NCI-H146 treated with DMSO at 0.1 percent for 48 hours (cell line): ENCODE results near the gene SOBP.

Experiments used
- DNase-seq: peaks from one replicate; lab custom pipeline; 2025; ENCODE audit not compliant: unreplicated experiment; lab: John Stamatoyannopoulos, UW

The SOBP gene

DNA sequence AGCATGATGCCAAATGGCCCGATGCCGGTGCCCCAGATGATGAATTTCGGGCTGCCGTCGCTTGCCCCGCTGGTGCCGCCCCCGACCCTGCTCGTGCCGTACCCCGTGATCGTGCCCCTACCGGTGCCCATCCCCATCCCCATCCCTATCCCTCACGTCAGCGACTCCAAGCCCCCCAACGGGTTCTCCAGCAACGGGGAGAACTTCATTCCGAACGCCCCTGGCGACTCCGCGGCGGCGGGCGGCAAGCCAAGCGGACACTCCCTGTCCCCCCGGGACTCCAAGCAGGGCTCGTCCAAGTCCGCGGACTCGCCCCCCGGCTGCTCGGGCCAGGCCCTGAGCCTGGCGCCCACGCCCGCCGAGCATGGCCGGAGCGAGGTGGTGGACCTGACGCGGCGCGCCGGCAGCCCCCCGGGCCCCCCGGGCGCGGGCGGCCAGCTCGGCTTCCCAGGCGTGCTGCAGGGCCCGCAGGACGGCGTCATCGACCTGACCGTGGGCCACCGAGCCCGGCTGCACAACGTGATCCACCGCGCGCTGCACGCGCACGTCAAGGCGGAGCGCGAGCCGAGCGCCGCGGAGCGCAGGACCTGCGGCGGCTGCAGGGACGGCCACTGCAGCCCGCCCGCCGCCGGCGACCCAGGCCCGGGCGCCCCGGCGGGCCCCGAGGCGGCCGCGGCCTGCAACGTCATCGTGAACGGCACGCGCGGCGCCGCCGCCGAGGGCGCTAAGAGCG is 144.6 kb downstream of the SOBP start:
- DNase-seq: no peak

DNA sequence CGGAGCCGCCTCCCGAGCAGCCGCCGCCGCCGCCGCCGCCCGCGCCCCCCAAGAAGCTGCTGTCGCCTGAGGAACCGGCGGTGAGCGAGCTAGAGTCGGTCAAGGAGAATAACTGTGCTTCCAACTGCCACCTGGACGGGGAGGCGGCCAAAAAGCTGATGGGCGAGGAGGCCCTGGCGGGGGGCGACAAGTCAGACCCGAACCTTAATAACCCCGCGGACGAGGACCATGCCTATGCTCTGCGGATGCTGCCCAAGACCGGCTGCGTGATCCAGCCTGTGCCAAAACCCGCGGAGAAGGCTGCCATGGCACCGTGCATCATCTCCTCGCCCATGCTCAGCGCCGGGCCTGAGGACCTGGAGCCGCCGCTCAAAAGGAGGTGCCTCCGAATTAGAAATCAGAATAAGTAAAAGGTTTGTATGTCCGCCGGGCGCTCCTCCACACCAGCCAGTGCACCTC is 145.2 kb downstream of the SOBP start:
- no peak for DNase-seq

DNA sequence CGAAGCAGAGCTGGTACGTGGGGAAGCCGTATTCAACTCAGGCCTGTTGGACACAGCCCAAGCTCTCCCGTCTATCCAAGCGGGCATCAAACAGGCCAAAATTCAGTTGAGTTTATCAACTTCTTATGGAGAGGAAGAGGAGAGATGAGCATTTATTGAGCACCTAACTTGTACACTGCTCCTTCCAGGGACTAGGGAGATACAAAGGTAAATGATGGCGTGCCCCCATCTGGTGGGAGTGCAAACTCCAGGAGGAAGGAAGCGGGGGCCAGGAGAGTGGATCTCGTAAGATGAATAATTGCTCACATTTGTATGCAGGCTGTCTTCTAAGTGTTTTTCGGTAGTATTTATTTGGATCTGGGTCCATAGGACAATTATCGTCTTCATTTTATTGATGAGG is 146.6 kb downstream of the SOBP start:
- no peak for DNase-seq

DNA sequence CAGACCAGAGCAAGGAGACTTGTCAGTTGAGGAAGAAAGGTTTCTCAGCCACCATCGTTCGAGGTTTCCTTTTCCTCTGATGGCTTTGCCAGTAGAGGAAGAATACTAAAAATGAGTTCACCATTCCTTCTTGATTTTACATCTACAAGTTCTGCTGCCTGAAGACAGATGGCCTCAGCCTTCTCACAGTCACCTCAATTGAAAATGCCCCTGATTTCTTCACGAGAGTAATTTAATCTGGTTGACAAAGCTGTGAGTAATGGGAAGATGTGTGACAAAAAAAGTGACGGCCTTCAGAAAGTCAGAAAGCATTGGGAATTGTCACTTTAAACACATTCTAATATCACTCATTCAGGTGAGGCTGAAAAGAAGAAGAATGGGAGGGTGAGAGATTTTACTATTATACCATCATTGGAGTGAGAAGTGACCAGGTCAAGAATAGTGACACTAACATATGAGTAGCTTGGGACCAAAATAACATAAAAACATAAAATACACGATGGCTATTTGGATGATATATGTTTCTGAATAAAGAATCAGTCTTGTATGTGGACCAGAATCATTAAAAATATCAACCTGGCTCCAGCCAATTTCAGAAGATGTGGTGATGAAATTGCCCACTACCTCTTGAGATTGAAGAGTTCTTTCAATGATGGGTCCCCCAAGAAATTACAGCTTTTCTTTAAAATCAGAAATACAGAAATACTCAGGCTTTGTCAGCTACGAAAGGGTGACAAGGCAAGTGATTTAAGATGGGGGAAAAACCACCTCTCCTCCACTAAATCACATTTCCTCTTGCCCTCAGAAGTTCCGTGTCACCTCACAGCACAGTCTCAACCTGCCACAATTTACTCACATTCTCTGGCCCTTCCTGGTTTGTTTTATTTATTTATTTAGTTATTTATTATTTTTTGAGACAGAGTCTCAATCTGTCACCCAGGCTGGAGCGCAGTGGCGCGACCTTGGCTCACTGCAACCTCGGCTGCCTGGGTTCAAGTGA is 147.7 kb downstream of the SOBP start:
- DNase-seq: no peak

DNA sequence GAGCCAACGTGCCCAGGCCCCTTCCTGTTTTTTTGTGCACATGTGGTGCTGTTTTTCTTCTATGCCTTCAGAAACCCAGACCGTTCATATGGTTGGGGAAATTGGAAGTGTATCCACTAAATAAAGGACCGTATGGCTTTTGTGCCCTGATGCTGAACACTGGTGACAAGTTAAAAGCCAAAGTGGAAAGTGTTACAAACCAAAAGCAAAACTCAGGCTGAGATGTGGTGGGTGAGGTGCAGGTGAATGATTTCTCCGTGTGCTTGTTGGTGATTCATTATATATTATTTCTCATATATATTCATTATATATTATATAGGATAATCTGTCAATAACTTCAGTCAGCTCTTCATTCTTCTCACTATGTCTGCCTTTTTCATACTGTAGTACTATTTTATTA is 148.6 kb downstream of the SOBP start:
- DNase-seq: no peak

DNA sequence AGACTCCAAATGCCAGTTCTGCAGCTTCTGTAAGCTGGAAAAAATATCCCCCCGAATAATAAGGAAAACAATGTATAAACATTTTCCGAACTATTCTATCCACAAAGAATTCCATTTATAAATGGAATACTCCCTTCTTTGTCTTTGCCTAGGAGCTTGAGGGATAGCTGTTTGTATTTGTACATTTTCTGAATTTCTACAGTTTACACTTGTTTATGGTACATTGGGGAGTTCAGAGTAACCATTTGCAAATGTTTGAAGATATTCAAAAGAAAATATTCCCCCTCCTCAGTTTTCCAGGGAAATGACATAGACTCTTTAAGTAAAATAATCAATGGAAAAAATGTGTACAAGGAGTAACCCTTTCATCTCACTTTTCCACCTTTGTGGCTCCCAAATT is 149.6 kb downstream of the SOBP start:
- no peak for DNase-seq

DNA sequence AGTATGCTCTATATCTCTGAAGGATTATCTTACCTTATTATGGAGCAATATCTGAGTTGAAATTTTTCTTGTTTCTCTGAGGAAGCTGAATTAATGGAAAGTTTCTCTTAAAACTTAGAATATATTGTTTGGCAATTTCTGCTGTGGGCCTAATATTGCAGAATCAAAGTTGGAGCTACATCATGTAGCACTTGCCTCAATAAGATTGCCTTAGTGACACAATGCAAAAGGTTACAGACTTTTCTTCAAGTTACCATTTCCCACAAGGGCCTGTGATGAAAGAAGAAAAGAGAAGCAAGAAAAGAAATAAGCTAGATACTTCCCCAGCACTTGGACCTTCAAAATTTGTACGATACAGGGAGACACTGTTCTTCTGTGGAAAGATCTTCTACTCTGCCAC is 151.2 kb downstream of the SOBP start:
- no peak for DNase-seq

DNA sequence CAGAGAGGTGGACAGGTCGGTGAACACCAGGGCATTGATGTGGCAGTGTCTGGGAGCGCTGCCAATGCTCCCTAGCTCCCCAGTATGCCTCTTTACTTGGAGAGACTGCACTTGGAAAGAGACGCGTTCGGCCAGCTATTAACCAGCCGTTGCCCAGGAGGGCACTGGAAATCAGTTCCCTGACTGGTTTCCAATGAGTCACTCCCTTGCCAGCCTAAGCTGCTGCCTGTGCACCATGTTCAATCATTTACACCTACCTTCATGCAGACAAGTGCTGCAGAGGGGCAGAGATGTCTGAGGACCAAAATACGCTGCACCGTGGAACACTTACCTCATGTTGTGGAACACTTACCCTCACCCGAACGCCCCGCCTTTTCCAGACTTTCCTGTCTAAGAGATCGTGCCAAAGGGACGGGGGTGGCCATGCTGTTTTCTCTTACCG is 151.6 kb downstream of the SOBP start:
- no peak for DNase-seq

DNA sequence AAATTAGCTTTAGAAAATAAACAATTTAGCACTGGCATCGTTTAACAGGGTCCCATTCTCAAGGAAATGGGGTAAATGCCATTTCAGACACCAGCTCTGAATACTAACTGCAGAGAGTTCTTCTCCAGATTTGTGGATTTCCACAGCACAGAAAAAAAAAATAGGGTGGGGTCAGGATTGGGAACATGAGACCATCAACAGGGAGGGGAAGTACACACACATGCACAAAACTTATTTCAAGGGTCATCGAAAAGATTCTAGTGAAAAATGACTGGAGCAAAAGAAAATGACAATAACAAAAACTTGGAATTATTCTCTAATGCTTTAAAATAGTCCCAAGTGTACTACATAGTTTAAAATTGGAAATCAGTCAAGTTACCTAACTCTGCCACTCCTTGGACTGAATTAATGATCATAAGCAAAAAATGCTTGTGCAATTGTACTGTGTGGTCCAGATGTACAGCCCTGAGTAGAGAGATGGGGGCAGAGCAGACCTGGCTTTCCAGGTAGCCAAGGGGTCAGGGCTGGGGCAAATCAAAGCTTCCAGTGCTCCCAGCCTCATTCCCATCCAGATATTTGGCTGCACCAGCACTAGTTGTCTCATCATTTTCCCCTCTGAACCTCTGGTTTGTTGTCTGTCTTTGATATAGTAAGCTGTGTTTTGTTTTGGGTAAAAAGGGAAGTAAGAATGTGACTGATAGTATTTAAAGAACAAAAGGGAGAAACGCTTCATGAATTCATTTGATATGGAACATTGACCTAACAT is 152.4 kb downstream of the SOBP start:
- DNase-seq: no peak

DNA sequence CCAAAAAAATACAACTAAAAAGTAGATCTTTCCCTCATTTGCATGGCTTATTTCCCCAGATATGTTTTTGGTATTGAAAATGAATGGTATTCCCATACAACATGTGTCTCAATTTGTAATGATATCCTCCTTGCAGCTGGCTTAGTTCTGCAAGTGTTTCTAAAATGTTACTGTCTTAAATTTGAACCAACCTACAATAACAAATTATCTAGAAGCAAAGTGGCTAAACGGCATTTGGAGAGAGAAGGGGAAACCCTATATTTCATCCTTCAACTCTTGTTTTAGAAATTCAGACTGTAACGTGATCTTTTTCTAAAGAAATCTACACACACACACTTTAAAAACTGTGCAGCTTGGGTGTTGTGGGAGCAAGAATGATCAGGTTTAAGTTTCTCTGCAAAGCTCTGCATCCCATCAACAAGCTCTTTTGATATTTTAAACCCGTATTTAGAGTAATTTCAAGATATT is 153.0 kb downstream of the SOBP start:
- no peak for DNase-seq

DNA sequence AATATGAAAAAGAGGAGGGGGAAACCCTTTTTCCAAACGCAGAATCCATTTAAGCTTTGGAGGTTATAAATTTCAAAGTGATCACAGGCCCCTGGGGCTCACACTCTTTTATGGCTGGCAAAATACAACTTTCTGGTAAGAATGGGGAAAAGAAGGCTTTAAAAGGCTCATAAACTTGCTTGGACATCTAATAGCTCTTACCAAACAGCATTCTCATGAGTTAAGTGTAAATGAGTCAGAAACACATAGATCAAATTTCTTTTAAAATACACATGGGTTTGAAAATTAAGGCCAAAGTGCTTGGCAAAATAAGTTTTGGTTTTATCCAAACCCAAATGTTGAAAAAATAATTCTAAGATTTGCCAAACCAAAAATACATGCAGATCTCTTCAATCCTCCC is 154.6 kb downstream of the SOBP start:
- no peak for DNase-seq

DNA sequence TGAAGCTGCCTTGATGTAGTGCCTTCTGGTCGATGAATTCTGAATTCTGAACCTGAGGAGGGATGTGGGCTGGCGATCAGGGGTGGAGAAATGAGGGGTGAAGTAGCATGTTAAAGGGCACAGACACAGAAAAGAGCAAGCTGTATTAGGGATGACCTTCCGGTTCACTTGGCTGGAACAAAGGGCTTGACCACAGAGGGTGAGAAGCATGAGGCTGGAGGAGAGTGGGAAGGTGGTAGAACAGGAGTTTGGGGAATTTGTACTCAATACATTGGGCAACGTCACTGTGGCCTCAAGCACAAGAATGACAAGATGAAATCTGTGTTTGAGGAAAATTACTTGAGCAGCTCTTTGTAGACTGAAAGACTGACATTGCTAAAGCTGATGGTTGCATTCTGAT is 155.8 kb downstream of the SOBP start:
- DNase-seq: no peak

DNA sequence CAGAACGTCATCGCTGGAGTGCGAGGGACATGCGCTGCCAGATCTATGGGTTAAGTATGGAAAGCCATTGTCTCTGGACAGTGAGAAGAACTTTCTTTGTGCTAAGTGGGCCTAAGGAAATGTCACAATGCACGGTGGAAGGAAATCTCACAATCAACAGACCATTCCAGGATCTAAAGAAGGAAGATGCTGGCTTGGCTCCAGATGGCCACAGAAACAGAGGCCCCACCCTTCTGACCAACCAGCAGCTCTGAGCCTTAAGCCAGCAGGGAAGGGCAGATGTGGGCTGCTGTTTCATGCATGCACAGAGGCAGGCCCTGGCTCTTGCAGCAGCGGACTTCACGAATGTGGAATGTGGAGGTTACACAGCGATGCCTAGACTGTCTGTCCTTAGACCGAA is 156.3 kb downstream of the SOBP start:
- DNase-seq: no peak

DNA sequence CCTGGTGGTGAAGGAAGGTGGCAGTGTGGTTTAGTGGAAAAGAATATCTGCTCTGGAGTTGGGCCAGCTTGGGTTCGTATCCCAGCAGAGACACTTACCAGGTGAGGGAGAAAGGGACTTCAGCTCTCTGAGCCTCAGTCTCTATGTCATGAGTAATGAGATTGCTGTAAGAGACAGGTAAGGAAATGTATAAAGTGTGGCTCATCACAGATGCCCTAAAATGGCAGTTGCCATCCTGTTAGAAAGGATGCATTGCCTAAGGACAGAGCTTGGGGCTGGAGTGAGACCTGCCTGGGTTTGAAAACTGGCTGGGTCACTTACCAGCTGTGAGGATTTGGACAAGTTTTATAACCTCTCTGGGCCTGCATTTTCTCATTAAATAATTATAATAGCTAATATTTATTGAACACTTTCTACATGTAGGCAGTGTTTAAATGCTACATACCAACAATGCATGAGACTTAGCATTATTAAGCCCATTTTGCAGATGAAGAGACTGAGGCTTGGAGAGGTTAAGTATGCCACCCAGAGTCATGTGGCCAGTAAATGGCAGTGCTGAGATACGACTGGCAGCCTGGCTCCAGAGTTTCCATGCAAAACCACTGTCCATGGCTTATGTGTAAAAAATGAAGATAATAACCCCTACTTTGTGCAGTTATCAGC is 157.0 kb downstream of the SOBP start:
- no peak for DNase-seq

DNA sequence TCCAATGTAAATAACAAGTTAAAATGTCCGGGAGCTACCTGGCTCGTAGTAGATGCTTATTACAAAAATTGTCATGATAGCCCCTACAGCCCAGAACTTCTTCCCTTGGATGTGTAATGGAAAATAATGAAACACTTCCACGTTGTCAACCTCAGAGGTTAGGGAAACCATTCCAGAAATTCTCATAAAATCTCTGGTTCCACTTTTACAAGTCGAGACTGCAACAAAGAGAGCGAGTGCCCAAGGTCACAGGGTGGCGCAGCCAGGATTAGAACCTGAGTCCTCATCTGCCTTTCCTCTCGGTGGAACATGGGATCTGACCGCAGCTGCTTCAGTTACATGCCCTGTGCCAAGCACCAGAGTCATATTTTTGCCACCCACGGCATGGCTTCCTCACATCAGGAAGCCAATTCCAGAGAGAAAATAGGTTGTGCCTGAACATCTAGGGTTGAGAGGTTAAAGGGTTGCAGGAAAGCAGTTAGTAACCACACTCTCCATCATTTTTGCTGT is 157.6 kb downstream of the SOBP start:
- no peak for DNase-seq

DNA sequence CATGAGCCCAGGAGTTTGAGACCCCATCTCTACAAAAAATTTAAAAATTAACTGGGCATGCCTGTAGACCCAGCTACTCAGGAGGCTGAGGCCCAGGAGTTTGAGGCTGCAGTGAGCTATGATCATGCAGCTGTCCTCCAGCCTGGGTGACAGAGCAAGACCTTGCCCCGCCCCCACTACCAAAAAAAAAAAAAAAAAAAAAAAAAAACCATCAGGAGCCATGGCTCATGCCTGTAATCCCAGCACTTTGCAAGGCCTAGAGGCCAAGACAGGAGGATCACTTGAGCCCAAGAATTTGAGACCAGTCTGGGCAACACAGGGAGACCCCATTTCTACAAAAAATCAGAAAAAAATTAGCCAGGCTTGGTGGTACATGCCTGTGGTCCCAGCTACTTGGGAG is 159.1 kb downstream of the SOBP start:
- no peak for DNase-seq

DNA sequence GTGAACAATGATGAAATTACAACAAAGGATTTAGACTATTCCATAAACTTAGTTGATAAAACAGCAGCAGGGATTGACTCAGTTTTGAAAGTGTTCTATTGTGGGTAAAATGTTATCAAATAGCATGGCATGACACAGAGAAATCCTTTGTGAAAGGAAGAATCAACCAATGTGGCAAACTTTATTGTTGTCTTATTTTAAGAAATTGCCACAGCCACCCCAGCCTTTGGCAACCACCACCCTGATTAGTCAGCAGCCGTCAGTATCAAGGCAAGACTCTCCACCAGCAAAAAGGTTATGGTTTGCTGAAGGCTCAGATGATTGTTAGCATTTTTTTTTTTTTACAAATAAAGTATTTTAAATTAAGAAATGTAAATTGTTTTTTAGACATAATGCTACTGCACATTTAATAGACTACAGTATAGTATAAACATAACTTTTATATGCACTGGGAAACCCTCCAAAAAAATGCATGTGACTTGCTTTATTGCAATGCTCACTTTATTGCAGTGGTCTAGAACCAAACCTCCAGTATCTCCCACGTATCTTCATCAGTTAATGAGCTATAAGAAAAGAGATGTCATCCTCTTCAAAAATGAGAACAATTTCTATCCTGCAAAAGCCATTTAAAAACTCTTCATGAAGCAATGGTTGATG is 162.7 kb downstream of the SOBP start:
- no peak for DNase-seq

DNA sequence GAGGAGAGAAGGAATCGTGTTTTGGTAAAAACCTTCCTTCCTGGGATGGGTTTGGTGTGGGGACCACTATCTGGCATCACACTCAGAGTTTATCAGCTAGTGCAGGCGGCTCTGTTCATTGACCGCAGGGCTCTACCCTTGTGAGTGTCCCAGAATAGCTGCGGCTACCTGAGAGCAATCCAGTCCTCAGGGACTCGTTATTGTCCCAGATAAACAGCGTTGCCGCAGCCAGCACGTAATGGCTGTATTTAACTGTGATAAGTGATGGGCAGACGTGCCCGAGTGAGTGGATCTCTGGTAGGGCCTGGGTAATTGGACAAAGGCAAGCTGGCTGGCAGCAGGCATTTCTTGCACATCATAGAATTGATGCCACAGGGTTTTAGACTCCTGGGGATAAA is 163.3 kb downstream of the SOBP start:
- no peak for DNase-seq

DNA sequence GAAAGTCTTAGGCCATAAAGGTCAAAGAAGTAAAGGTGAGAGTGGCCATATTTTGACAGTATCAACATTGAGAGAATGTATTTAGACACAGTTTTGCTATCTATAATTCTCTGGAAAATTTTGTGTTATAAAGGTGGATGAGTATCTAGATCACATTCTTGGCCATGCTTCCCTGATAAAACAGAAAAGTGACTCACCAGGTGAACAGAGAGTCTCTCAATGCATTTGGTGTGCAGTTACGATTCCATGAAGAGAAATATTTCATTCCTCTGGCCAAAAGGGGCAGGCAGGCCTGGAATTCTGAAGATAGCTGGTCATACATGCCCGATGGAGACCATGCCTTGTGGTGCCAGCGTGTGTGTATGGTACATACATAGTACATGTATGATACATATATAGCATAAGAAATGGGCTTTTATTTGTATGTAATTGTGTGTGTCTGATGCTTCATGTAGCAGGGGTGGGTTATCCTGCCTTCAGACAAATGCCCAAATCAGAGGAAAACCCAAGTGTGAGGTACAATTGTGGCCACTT is 164.0 kb downstream of the SOBP start:
- DNase-seq: no peak

DNA sequence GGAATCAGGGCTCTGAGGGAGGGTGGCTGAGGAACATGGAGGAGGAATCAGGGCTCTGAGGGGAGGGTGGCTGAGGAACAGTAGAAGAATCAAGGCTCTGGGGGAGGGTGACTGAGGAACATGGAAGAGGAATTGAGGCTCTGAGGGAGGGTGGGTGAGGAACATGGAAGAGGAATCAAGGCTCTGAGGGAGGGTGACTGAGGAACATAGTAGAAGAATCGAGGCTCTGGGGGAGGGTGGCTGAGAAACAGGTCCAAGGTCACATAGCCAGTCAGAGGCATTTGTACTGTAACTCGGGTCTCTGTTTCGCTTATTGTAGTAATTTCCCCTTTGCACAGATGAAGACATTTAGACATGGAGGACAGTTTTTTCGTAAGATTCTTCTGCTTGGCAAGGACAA is 164.8 kb downstream of the SOBP start:
- DNase-seq: no peak
